Fibroblast of the aortic adventitia (primary cell): Measurements from ENCODE around the gene UBA5. TPM values are rescaled to one million over a fixed set of nuclear protein-coding genes. Genes with fewer than 3 reads are reported as not detected.

Source experiments
- DNase-seq: peaks from one replicate; pipeline ENCODE4 v3.0.0-alpha.2; 2010; ENCODE audit warnings: low read depth
- H3K4me3 ChIP-seq: 2 replicates; pipeline ENCODE4 v1.5.1; 2011; ENCODE audit warnings: low read depth, mild to moderate bottlenecking, control low read depth, low read length, moderate library complexity
- CTCF ChIP-seq: IDR thresholded peaks from 2 replicates; pipeline ENCODE4 v1.5.1; 2011; ENCODE audit warnings: mild to moderate bottlenecking, low read length, control low read depth, inconsistent platforms; ENCODE audit not compliant: insufficient read depth
- total RNA-seq: library from RNA; depleted of rRNA; stranded (reverse); fragments of >200 nt; gene quantifications from 2 replicates; pipeline ENCODE4 v1.2.3, GENCODE V29; 2012; ENCODE audit warnings: low replicate concordance

UBA5 gene
- total RNA-seq, 1 donor: 39.5 TPM

GRCh38 chr3:132669256-132669777 is 9.2 kb downstream of the UBA5 start:
- no peak for TF ChIP-seq CTCF
- no peak for DNase-seq

GRCh38 chr3:132675408-132675807 is 15.3 kb downstream of the UBA5 start:
- no peak for DNase-seq
- H3K4me3 ChIP-seq: no peak overlapping the region
- no peak for TF ChIP-seq CTCF

More at GRCh38 chr3:132669256-132669777, 9.2 kb downstream of the UBA5 start:
- no peak overlapping the region for H3K4me3 ChIP-seq

- H3K4me3 ChIP-seq: no peak overlapping the region
- no peak for DNase-seq
- no peak for TF ChIP-seq CTCF
These were observed 19.8 kb downstream of the UBA5 start for GRCh38 chr3:132679911-132680310.

- no peak overlapping the region for H3K4me3 ChIP-seq
- TF ChIP-seq CTCF: no peak
- no peak for DNase-seq
These were observed 21.3 kb downstream of the UBA5 start for GRCh38 chr3:132681421-132681820.

GRCh38 chr3:132682201-132682600 is 22.1 kb downstream of the UBA5 start:
- no peak for TF ChIP-seq CTCF
- DNase-seq: no peak

GRCh38 chr3:132690040-132690439 is 29.9 kb downstream of the UBA5 start:
- DNase-seq: no peak
- TF ChIP-seq CTCF: no peak
- H3K4me3 ChIP-seq: no peak overlapping the region

More at GRCh38 chr3:132682201-132682600, 22.1 kb downstream of the UBA5 start:
- H3K4me3 ChIP-seq: no peak overlapping the region

- DNase-seq: no peak
- H3K4me3 ChIP-seq: no peak overlapping the region
- no peak for TF ChIP-seq CTCF
These were observed 34.9 kb downstream of the UBA5 start for GRCh38 chr3:132694991-132695390.
